GM12878 (cell line): ENCODE results near the gene RFX7. TPM values are rescaled to one million over a fixed set of nuclear protein-coding genes. Genes with fewer than 3 reads are reported as not detected.

Experiments
- ATAC-seq: fragments of 200-7000 bp; cut with Tn5 transposase; 3 replicates; pipeline ENCODE4 v1.9.1; 2020; ENCODE audit warnings: mild to moderate bottlenecking, moderate library complexity
- BruUV-seq: library from RNA; stranded (reverse); fragments of 400-500 nt; replicated peaks from 2 replicates; lab custom pipeline; 2021; lab: Mats Ljungman, UMichigan
- CTCF ChIA-PET: fragments of 300-600 bp; sonication (Branson Sonifier 250); formaldehyde crosslinking; extraction: SDS; loops from one replicate; lab custom pipeline; 2021; ENCODE audit warnings: inconsistent platforms; lab: Yijun Ruan, JAX
- POLR2A ChIA-PET: fragments of 350-600 bp; formaldehyde crosslinking; extraction: SDS; loops from one replicate; lab custom pipeline; 2021; ENCODE audit warnings: inconsistent platforms; lab: Charles Lee
- RAD21 ChIA-PET: fragments of 300-600 bp; sonication (Branson Sonifier 250); formaldehyde crosslinking; loops from one replicate; lab custom pipeline; 2023; ENCODE audit warnings: antibody characterized with exemption; ENCODE audit not compliant: unreplicated experiment; lab: Charles Lee
- SMC1A ChIA-PET: fragments of 300-600 bp; sonication (Branson Sonifier 250); formaldehyde crosslinking; loops from one replicate; lab custom pipeline; 2023; ENCODE audit not compliant: unreplicated experiment, uncharacterized antibody; lab: Charles Lee
- DNase-seq: peaks from one replicate; pipeline ENCODE4 v3.0.0-alpha.2; 2011; ENCODE audit warnings: low read depth, low spot score
- FAIRE-seq: peaks from 3 replicates; lab custom pipeline; 2011; peaks lifted over from hg19 to GRCh38; lab: Jason Lieb, UNC
- H2AFZ ChIP-seq: 2 replicates; pipeline ENCODE4 v1.6.0; 2011; ENCODE audit warnings: low read depth, low read length, control low read depth; ENCODE audit not compliant: control insufficient read depth
- H3K27ac ChIP-seq: 2 replicates; pipeline ENCODE4 v1.5.1; 2011; ENCODE audit warnings: control low read depth; ENCODE audit not compliant: control insufficient read depth, insufficient read depth
- H3K27me3 ChIP-seq, 2 experiments: replicated peaks in 1 of 2; 2 replicates each; pipeline versions ENCODE4 v1.6.0 to v1.6.1; 2011; ENCODE audit warnings: low read length in 1 of 2; ENCODE audit not compliant: control insufficient read depth in 2 of 2, insufficient read depth in 2 of 2
- H3K36me3 ChIP-seq, 2 experiments: 2 replicates each; pipeline ENCODE4 v1.5.1; 2011; ENCODE audit warnings: low read length in 1 of 2; ENCODE audit not compliant: control insufficient read depth in 2 of 2, insufficient read depth in 2 of 2
- H3K4me1 ChIP-seq: 2 replicates; pipeline ENCODE4 v1.6.1; 2011; ENCODE audit warnings: mild to moderate bottlenecking, low read length, moderate library complexity, mixed read lengths; ENCODE audit not compliant: control insufficient read depth, insufficient read depth
- H3K4me2 ChIP-seq: 2 replicates; pipeline ENCODE4 v1.6.0; 2011; ENCODE audit warnings: control low read depth; ENCODE audit not compliant: control insufficient read depth, insufficient read depth
- H3K4me3 ChIP-seq: fragments of 200-600 bp; sonication (generic); 2 replicates; pipeline ENCODE4 v1.5.1; 2016
- H3K79me2 ChIP-seq: 2 replicates; pipeline ENCODE4 v1.6.0; 2011; ENCODE audit warnings: low read length; ENCODE audit not compliant: control insufficient read depth, insufficient read depth
- H3K9ac ChIP-seq: 2 replicates; pipeline ENCODE4 v1.8.0; 2011; ENCODE audit warnings: low read length, control low read depth, mixed read lengths; ENCODE audit not compliant: control insufficient read depth, insufficient read depth
- H3K9me3 ChIP-seq: replicated peaks from 3 replicates; pipeline ENCODE4 v1.5.1; 2011; ENCODE audit warnings: mild to moderate bottlenecking, low read length; ENCODE audit not compliant: control insufficient read depth, insufficient read depth
- H4K20me1 ChIP-seq: 2 replicates; pipeline ENCODE4 v1.6.0; 2011; ENCODE audit not compliant: control insufficient read depth, insufficient read depth
- GATAD2B ChIP-seq: fragments of 450-650 bp; conservative IDR thresholded peaks from 2 replicates; pipeline ENCODE4 v1.6.1; 2017; ENCODE audit warnings: low read depth, mild to moderate bottlenecking, moderate library complexity
- IKZF1 ChIP-seq: fragments of 450-650 bp; conservative IDR thresholded peaks from 2 replicates; pipeline ENCODE4 v1.6.1; 2017; ENCODE audit warnings: antibody characterized with exemption, mild to moderate bottlenecking
- NFIC ChIP-seq: IDR thresholded peaks from 2 replicates; pipeline ENCODE4 v1.6.1; 2012; ENCODE audit warnings: low read depth, mild to moderate bottlenecking, inconsistent platforms, low read length, moderate library complexity
- SUZ12 ChIP-seq: fragments of 200-600 bp; sonication (generic); IDR thresholded peaks from one replicate; pipeline ENCODE4 v1.6.1; 2018; ENCODE audit warnings: antibody characterized with exemption, mild to moderate bottlenecking; ENCODE audit not compliant: unreplicated experiment
- TCF7 ChIP-seq: IDR thresholded peaks from 2 replicates; pipeline ENCODE4 v1.6.1; 2014; ENCODE audit warnings: antibody characterized with exemption, borderline replicate concordance
- in situ Hi-C: fragments of 300-500 bp; cut with MboI; formaldehyde crosslinking; loops from 9 replicates; pipeline ENCODE4 v1.14.3; 2018; ENCODE audit warnings: mixed read lengths
- intact Hi-C: fragments of 100-400 bp; cut with micrococcal nuclease; formaldehyde crosslinking; loops from one replicate; pipeline ENCODE4 v1.14.2; 2022; ENCODE audit not compliant: unreplicated experiment
- polyA plus RNA-seq, 11 experiments: library from polyadenylated mRNA; depleted of rRNA in 4 of 11; unstranded in 6 of 11; stranded (reverse) in 5 of 11; fragments of >200 nt; fragmentation: Nextera tagmentation in 4 of 11; fragmentation: Illumina TruSeq in 1 of 11; extraction: Ambion mirVana in 4 of 11; extraction: Trizol in 1 of 11; gene quantifications; 1 replicate in 1 of 11; 2 replicates in 10 of 11; pipeline versions ENCODE4 v1.2.1 to v1.2.3, GENCODE V29; 2011 to 2016; ENCODE audit warnings: inconsistent platforms in 2 of 11, missing spikeins in 2 of 11, low read depth in 1 of 11
- total RNA-seq, 4 experiments: library from RNA; depleted of rRNA in 3 of 4; stranded (reverse); fragments of >200 nt in 3 of 4; fragmentation: Illumina TruSeq in 1 of 4; extraction: Trizol in 1 of 4; gene quantifications; 2 replicates each; pipeline versions ENCODE4 v1.2.1 to v1.2.3, GENCODE V29; 2013 to 2021
- TF ChIP-seq, protein P1 (sequence below): IDR thresholded peaks from 2 replicates; pipeline ENCODE4 v1.6.1; 2011; ENCODE audit warnings: low read depth, mild to moderate bottlenecking, low read length, moderate library complexity, borderline replicate concordance; ENCODE audit errors: extremely low read depth
- TF ChIP-seq, protein P2 (sequence below): IDR thresholded peaks from 2 replicates; pipeline ENCODE4 v1.6.1; 2011; ENCODE audit warnings: borderline replicate concordance, low read depth, mild to moderate bottlenecking, moderate library complexity, low read length; ENCODE audit not compliant: insufficient read depth, poor library complexity, severe bottlenecking

Gene RFX7
- total and polyA plus RNA-seq, 10 of the 15 experiments (the other 5 are each of a cell fraction or from before 2014, with no cell fraction given) = 3.2 to 31.4 (median 10.7) TPM

DNA sequence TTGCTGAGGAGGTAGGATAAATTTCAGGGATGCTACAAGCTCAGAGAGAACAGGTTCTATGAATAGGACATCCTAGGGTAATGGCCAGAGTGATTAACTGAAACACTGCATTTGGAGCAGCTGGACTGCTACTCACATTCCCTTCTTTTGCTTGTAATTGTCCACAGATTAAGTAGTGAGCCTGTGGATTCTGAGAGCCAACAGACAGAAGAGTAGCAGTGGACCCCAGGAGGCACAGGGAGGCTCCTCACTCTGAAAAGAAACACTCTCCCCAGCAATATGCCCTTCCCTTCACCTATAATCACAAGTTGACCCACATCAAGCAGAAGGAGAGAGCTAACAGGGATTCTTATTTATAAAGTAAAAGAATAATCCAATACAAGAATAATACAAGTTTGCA, 10.6 kb upstream of the RFX7 start:
- DNase-seq (no peak), FAIRE-seq (no peak), ATAC-seq (no peak)
- Histone ChIP-seq H3K27me3 (no peaks in the 10 kb centered on the region), H3K36me3 (no peaks in the 10 kb centered on the region), H3K4me3 (no peak overlapping the region), H3K4me1 (no peaks in the 10 kb centered on the region), H3K79me2 (no peaks in the 10 kb centered on the region), H3K27ac (no peak overlapping the region), H3K9me3 (no peaks in the 10 kb centered on the region), H4K20me1 (no peaks in the 10 kb centered on the region), H2AFZ (no peak overlapping the region), H3K4me2 (no peak overlapping the region), H3K9ac (no peak overlapping the region)
- intact Hi-C loops = no loop called here
- ChIA-PET SMC1A (no interaction called here), POLR2A (no interaction called here), CTCF (no interaction called here), RAD21 (no interaction called here)
- TF ChIP-seq, protein P1, sequence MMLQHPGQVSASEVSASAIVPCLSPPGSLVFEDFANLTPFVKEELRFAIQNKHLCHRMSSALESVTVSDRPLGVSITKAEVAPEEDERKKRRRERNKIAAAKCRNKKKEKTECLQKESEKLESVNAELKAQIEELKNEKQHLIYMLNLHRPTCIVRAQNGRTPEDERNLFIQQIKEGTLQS = no peak
- TF ChIP-seq, protein P2, sequence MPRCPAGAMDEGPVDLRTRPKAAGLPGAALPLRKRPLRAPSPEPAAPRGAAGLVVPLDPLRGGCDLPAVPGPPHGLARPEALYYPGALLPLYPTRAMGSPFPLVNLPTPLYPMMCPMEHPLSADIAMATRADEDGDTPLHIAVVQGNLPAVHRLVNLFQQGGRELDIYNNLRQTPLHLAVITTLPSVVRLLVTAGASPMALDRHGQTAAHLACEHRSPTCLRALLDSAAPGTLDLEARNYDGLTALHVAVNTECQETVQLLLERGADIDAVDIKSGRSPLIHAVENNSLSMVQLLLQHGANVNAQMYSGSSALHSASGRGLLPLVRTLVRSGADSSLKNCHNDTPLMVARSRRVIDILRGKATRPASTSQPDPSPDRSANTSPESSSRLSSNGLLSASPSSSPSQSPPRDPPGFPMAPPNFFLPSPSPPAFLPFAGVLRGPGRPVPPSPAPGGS = no peak
- TF ChIP-seq NFIC (no peak), TCF7 (no peak), IKZF1 (no peak), GATAD2B (no peak), SUZ12 (no peak)
- in situ Hi-C loops = no loop called here
- BruUV-seq = no TSS peak
